SK-N-SH (cell line): ENCODE data around the gene SLC6A16. TPM values are rescaled to one million over a fixed set of nuclear protein-coding genes. Genes with fewer than 3 reads are reported as not detected.

ENCODE experiments used
- CTCF ChIA-PET: fragments of 300-600, 350-600 bp; formaldehyde crosslinking; extraction: SDS; loops from one replicate; lab custom pipeline; 2021; lab: Yijun Ruan, JAX
- POLR2A ChIA-PET: fragments of 350-600 bp; sonication (Branson Sonifier 250); formaldehyde crosslinking; extraction: SDS; loops from one replicate; lab custom pipeline; 2020; ENCODE audit warnings: antibody characterized with exemption, inconsistent platforms; lab: Yijun Ruan, JAX
- DNase-seq: peaks from one replicate; pipeline ENCODE4 v3.0.0; 2012
- H2AFZ ChIP-seq: fragments of 200-600 bp; sonication (generic); 2 replicates; pipeline ENCODE4 v1.8.1; 2016; ENCODE audit warnings: antibody characterized with exemption, mild to moderate bottlenecking, low read depth
- H3F3A ChIP-seq: fragments of 200-600 bp; sonication (generic); replicated peaks from 2 replicates; pipeline ENCODE3; 2016; ENCODE audit warnings: antibody characterized with exemption, mild to moderate bottlenecking; ENCODE audit not compliant: insufficient read depth
- H3K27ac ChIP-seq, 2 experiments: fragments of 200-500 bp in 1 of 2; fragments of 200-600 bp in 1 of 2; sonication (Bioruptor generic) in 1 of 2; sonication (generic), shearing (Covaris generic) in 1 of 2; 2 replicates each; pipeline versions ENCODE4 v1.5.1 to v1.6.1; 2014 to 2016; ENCODE audit warnings: low read depth in 2 of 2, inconsistent platforms in 1 of 2, low read length in 1 of 2, mild to moderate bottlenecking in 1 of 2, mixed read lengths in 1 of 2
- H3K27me3 ChIP-seq: fragments of 200-600 bp; sonication (generic), shearing (Covaris generic); 2 replicates; pipeline ENCODE4 v1.6.1; 2016; ENCODE audit warnings: mixed run types; ENCODE audit not compliant: insufficient read depth
- H3K36me3 ChIP-seq, 2 experiments: fragments of 200-500 bp in 1 of 2; fragments of 200-600 bp in 1 of 2; sonication (Bioruptor generic) in 1 of 2; sonication (generic) in 1 of 2; replicated peaks in 1 of 2; 2 replicates each; pipeline versions ENCODE3 to v1.5.1; 2014 to 2016; ENCODE audit warnings: low read length in 1 of 2, mild to moderate bottlenecking in 1 of 2; ENCODE audit not compliant: insufficient read depth in 2 of 2, control insufficient read depth in 1 of 2
- H3K4me1 ChIP-seq, 2 experiments: fragments of 200-500 bp in 1 of 2; fragments of 200-600 bp in 1 of 2; sonication (Bioruptor generic) in 1 of 2; sonication (generic), shearing (Covaris generic) in 1 of 2; 2 replicates each; pipeline versions ENCODE4 v1.5.1 to v1.6.1; 2014 to 2016; ENCODE audit warnings: low read depth in 1 of 2, low read length in 1 of 2, mixed run types in 1 of 2; ENCODE audit not compliant: insufficient read depth in 2 of 2, control insufficient read depth in 1 of 2
- H3K4me2 ChIP-seq: fragments of 200-600 bp; sonication (generic), shearing (Covaris generic); 2 replicates; pipeline ENCODE4 v1.6.1; 2017; ENCODE audit warnings: mixed run types
- H3K4me3 ChIP-seq, 2 experiments: fragments of 200-500 bp in 1 of 2; fragments of 200-600 bp in 1 of 2; sonication (Bioruptor generic) in 1 of 2; sonication (generic), shearing (Covaris generic) in 1 of 2; 2 replicates each; pipeline versions ENCODE4 v1.5.1 to v1.8.1; 2014 to 2016; ENCODE audit warnings: low read depth in 2 of 2, inconsistent platforms in 1 of 2, low read length in 1 of 2, mild to moderate bottlenecking in 1 of 2, mixed read lengths in 1 of 2, moderate library complexity in 1 of 2
- H3K79me2 ChIP-seq: fragments of 200-600 bp; sonication (generic); 2 replicates; pipeline ENCODE4 v1.8.1; 2017; ENCODE audit warnings: mild to moderate bottlenecking; ENCODE audit not compliant: insufficient read depth
- H3K9ac ChIP-seq: fragments of 200-600 bp; sonication (generic); 2 replicates; pipeline ENCODE4 v1.6.1; 2017; ENCODE audit warnings: mixed run types
- H3K9me2 ChIP-seq: fragments of 200-600 bp; sonication (generic); 2 replicates; pipeline ENCODE4 v1.6.1; 2017; ENCODE audit warnings: mixed run types
- H3K9me3 ChIP-seq: fragments of 200-600 bp; sonication (generic); 2 replicates; pipeline ENCODE4 v1.6.1; 2017; ENCODE audit warnings: mixed run types, mild to moderate bottlenecking, moderate library complexity
- H4K20me1 ChIP-seq: fragments of 200-600 bp; sonication (generic); 2 replicates; pipeline ENCODE4 v1.6.1; 2017; ENCODE audit warnings: mild to moderate bottlenecking, mixed run types; ENCODE audit not compliant: insufficient read depth
- CHD2 ChIP-seq: fragments of 150-350 bp; IDR thresholded peaks from 2 replicates; pipeline ENCODE4 v1.6.1; 2018; ENCODE audit warnings: low read length; ENCODE audit not compliant: partially characterized antibody
- CTCF ChIP-seq: fragments of 200-600 bp; sonication (generic); IDR thresholded peaks from 2 replicates; pipeline ENCODE4 v1.6.1; 2017; ENCODE audit warnings: antibody characterized with exemption, mild to moderate bottlenecking, moderate library complexity
- FOXJ3 ChIP-seq: sonication (generic); formaldehyde crosslinking; IDR thresholded peaks from 2 replicates; pipeline ENCODE4 v1.5.1; 2020; ENCODE audit warnings: mild to moderate bottlenecking, missing genetic modification reagents
- FOXM1 ChIP-seq: IDR thresholded peaks from 2 replicates; pipeline ENCODE4 v1.4.0; 2012; ENCODE audit warnings: low read depth, mild to moderate bottlenecking
- NFIC ChIP-seq: IDR thresholded peaks from 2 replicates; pipeline ENCODE4 v1.4.0; 2012; ENCODE audit warnings: borderline replicate concordance
- RFX5 ChIP-seq: IDR thresholded peaks from 2 replicates; pipeline ENCODE4 v1.6.1; 2012; ENCODE audit warnings: mild to moderate bottlenecking, improper control_type of control experiment, low read length
- SIN3A ChIP-seq: IDR thresholded peaks from 2 replicates; pipeline ENCODE4 v1.6.1; 2012; ENCODE audit warnings: low read depth, mild to moderate bottlenecking, low read length, moderate library complexity, borderline replicate concordance
- USF1 ChIP-seq: IDR thresholded peaks from 2 replicates; pipeline ENCODE4 v1.4.0; 2012; ENCODE audit warnings: low read depth, borderline replicate concordance
- USF2 ChIP-seq: fragments of 150-350 bp; IDR thresholded peaks from 2 replicates; pipeline ENCODE4 v1.6.1; 2017; ENCODE audit warnings: antibody characterized with exemption, low read length, low read depth, borderline replicate concordance
- WGBS: methylation state at CpG from one replicate; pipeline ENCODE4 v1.1.6; 2017; ENCODE audit warnings: low lambda C conversion rate; 5-methylcytosine and 5-hydroxymethylcytosine counted together
- polyA plus RNA-seq, 3 experiments: library from polyadenylated mRNA; depleted of rRNA; stranded (reverse); fragments of >200 nt; gene quantifications; 2 replicates each; pipeline ENCODE4 v1.2.3, GENCODE V29; 2012
- TF ChIP-seq, protein P1 (sequence below): IDR thresholded peaks from 2 replicates; pipeline ENCODE4 v1.4.0; 2012; ENCODE audit warnings: low read depth
- TF ChIP-seq, protein P2 (sequence below): IDR thresholded peaks from 2 replicates; pipeline ENCODE4 v1.6.1; 2012; ENCODE audit warnings: mild to moderate bottlenecking, low read depth, low read length, moderate library complexity
- TF ChIP-seq, protein P3 (sequence below): fragments of 150-350 bp; IDR thresholded peaks from 2 replicates; pipeline ENCODE4 v1.6.1; 2016; ENCODE audit warnings: mild to moderate bottlenecking, low read depth, low read length
- TF ChIP-seq, protein P4 (sequence below): IDR thresholded peaks from 2 replicates; pipeline ENCODE4; 2012

The SLC6A16 gene
- polyA plus RNA-seq, 1 of the 3 experiments (the other 2 are of a cell fraction), result 0.33 TPM

GRCh38 chr19:49342291-49342721 lies 17.3 kb upstream of the SLC6A16 start:
- H3K36me3 ChIP-seq, result peaks cover 31 to 37% of the 10 kb centered on the region in 2 experiments
- H3F3A ChIP-seq, result no peaks in the 10 kb centered on the region
- DNase-seq, result no peak
- 86% methylated on average over 11 of the region's 11 CpGs for WGBS
- H3K79me2 ChIP-seq, result no peaks in the 10 kb centered on the region
- POLR2A ChIA-PET, result no interaction called here
- H3K9me2 ChIP-seq, result no peaks in the 10 kb centered on the region
- H3K27me3 ChIP-seq, result no peaks in the 10 kb centered on the region
- no peak overlapping the region for H3K9ac ChIP-seq
- no peak overlapping the region for H3K27ac ChIP-seq
- peaks cover 0 to 6% of the 10 kb centered on the region in 2 experiments; a peak in 1 of 4 replicates for H3K4me1 ChIP-seq
- H3K4me3 ChIP-seq, result no peak overlapping the region
- no peaks in the 10 kb centered on the region for H4K20me1 ChIP-seq
- TF ChIP-seq, protein P1, sequence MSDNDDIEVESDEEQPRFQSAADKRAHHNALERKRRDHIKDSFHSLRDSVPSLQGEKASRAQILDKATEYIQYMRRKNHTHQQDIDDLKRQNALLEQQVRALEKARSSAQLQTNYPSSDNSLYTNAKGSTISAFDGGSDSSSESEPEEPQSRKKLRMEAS, result no peak
- no peak for TF ChIP-seq RFX5
- no peaks in the 10 kb centered on the region for H3K9me3 ChIP-seq
- CTCF ChIA-PET, result no interaction called here
- no peak overlapping the region for H3K4me2 ChIP-seq
- H2AFZ ChIP-seq, result no peak overlapping the region

DNA sequence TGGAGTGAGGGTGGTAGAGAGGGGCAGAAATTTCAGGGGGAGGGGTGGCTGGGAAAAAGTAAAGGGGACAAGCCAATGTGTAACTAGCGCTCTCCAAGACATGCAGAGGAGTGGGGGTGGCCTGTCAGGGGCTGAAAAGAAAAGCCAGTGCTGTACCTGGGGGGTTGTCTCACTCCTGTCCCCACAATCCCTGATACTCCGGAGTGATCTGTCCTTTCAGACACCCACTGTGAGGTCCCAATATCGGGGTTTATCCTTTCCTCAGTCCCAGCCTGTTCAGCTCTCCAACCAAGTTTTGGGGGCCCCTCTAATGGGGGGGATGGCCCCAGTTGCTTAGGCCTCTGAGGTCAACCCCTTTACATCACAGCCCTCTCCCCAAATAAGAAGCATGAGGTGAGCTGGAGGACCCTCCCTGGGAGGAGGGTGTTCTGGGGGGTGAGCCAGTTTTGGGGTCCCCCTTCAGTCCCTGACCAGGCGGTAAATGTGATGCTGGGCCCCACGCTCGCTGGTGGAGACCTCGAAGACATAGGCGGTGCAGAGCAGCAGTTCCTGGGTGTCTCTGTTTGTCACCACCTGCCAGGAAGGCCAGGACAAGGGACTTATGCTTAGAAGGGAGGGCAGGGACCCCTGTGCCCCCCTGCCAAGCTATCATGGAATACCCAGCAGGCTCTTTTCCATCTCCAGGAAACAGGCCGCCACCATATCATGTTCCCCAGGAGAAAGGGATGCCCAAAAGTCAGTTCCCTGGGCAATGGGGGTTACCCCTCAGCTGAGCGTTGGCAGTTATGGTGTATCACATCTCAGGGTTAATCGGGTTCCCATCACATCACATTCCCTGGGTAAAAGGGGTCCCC lies 16.1 kb upstream of the SLC6A16 start:
- Histone ChIP-seq H3K9me2 (no peaks in the 10 kb centered on the region), H3K36me3 (peaks cover 23 to 28% of the 10 kb centered on the region in 2 experiments), H3K4me3 (no peak overlapping the region), H3K9me3 (no peaks in the 10 kb centered on the region), H3K4me2 (no peak overlapping the region), H3F3A (no peaks in the 10 kb centered on the region), H2AFZ (no peak overlapping the region), H3K27ac (no peak overlapping the region), H3K79me2 (no peaks in the 10 kb centered on the region), H3K27me3 (no peaks in the 10 kb centered on the region), H3K4me1 (peaks cover 0 to 6% of the 10 kb centered on the region in 2 experiments; a peak in 1 of 4 replicates), H3K9ac (no peak overlapping the region)
- no peak for DNase-seq
- 85% methylated on average over 5 of the region's 11 CpGs for WGBS
- CTCF ChIA-PET, result no interaction called here
- POLR2A ChIA-PET, result no interaction called here
- TF ChIP-seq FOXM1 (no peak), USF1 (no peak), USF2 (no peak), RFX5 (no peak), CTCF (no peak), CHD2 (no peak), NFIC (no peak), SIN3A (no peak), FOXJ3 (no peak)
- TF ChIP-seq, protein P2, sequence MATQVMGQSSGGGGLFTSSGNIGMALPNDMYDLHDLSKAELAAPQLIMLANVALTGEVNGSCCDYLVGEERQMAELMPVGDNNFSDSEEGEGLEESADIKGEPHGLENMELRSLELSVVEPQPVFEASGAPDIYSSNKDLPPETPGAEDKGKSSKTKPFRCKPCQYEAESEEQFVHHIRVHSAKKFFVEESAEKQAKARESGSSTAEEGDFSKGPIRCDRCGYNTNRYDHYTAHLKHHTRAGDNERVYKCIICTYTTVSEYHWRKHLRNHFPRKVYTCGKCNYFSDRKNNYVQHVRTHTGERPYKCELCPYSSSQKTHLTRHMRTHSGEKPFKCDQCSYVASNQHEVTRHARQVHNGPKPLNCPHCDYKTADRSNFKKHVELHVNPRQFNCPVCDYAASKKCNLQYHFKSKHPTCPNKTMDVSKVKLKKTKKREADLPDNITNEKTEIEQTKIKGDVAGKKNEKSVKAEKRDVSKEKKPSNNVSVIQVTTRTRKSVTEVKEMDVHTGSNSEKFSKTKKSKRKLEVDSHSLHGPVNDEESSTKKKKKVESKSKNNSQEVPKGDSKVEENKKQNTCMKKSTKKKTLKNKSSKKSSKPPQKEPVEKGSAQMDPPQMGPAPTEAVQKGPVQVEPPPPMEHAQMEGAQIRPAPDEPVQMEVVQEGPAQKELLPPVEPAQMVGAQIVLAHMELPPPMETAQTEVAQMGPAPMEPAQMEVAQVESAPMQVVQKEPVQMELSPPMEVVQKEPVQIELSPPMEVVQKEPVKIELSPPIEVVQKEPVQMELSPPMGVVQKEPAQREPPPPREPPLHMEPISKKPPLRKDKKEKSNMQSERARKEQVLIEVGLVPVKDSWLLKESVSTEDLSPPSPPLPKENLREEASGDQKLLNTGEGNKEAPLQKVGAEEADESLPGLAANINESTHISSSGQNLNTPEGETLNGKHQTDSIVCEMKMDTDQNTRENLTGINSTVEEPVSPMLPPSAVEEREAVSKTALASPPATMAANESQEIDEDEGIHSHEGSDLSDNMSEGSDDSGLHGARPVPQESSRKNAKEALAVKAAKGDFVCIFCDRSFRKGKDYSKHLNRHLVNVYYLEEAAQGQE, result no peak
- TF ChIP-seq, protein P3, sequence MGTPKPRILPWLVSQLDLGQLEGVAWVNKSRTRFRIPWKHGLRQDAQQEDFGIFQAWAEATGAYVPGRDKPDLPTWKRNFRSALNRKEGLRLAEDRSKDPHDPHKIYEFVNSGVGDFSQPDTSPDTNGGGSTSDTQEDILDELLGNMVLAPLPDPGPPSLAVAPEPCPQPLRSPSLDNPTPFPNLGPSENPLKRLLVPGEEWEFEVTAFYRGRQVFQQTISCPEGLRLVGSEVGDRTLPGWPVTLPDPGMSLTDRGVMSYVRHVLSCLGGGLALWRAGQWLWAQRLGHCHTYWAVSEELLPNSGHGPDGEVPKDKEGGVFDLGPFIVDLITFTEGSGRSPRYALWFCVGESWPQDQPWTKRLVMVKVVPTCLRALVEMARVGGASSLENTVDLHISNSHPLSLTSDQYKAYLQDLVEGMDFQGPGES, result no peak
- TF ChIP-seq, protein P4, sequence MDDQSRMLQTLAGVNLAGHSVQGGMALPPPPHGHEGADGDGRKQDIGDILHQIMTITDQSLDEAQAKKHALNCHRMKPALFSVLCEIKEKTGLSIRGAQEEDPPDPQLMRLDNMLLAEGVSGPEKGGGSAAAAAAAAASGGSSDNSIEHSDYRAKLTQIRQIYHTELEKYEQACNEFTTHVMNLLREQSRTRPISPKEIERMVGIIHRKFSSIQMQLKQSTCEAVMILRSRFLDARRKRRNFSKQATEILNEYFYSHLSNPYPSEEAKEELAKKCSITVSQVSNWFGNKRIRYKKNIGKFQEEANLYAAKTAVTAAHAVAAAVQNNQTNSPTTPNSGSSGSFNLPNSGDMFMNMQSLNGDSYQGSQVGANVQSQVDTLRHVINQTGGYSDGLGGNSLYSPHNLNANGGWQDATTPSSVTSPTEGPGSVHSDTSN, result no peak
- TF ChIP-seq, protein P1, result no peak
- TF ChIP-seq, all 33 proteins: peak for 0
- peaks cover 2% of the 10 kb centered on the region; the same call in 1 of the 2 replicates for H4K20me1 ChIP-seq
